ENCODE results near the gene LILRB3. TPM values are rescaled to one million over a fixed set of nuclear protein-coding genes. Genes with fewer than 3 reads are reported as not detected.

The LILRB3 gene
- total RNA-seq, 1 donor from 2014 or later: 38.2 TPM

GRCh38 chr19:54191811-54192453, 30.9 kb downstream of the LILRB3 start:
- Histone ChIP-seq H3K4me3 (peak overlapping the region; percentile 75 to 83), H3K9me3 (no peaks in the 10 kb centered on the region), H3K36me3 (peaks cover 14 to 22% of the 10 kb centered on the region in 2 donors), H3K4me1 (peaks cover 6 to 20% of the 10 kb centered on the region in 2 donors), H3K27me3 (no peaks in the 10 kb centered on the region), H3K27ac (peak overlapping the region; percentile 100)
- no peak for TF ChIP-seq CTCF (IDR thresholded peaks at IDR 0.05)
- intact Hi-C loops (cut with DNase I): loop anchor here (1.0 to 10.0 kb wide), 4 partner anchors 8 to 1463 kb away; partner anchors contain the start of genes LENG9, MYADM, RPS9 and U2AF2
- no peak for DNase-seq (ENCODE audit: low spot score in 2 of 2)

GRCh38 chr19:54191011-54191810, 31.6 kb downstream of the LILRB3 start, which contains the start of gene TSEN34:
TSEN34 (plus strand) TSS chr19:54191308; CDS start chr19:54191365, 57 bp downstream.
- intact Hi-C loops (cut with DNase I): loop anchor here (1.0 to 10.0 kb wide), 4 partner anchors 9 to 1464 kb away; partner anchors contain the start of genes LENG9, MYADM, RPS9 and U2AF2
- Histone ChIP-seq H3K36me3 (peaks cover 14 to 22% of the 10 kb centered on the region in 2 donors), H3K9me3 (no peaks in the 10 kb centered on the region), H3K4me1 (peaks cover 6 to 20% of the 10 kb centered on the region in 2 donors), H3K27me3 (no peaks in the 10 kb centered on the region), H3K27ac (peak within 1 kb of the TSS; percentile 100), H3K4me3 (peak within 1 kb of the TSS; percentile 75 to 83)
- TF ChIP-seq CTCF (IDR thresholded peaks at IDR 0.05): no peak
- peak; percentile 61 to 82 for DNase-seq (ENCODE audit: low spot score in 2 of 2)

GRCh38 chr19:54190503-54191010, 32.2 kb downstream of the LILRB3 start:
- peaks cover 6 to 20% of the 10 kb centered on the region in 2 donors for H3K4me1 ChIP-seq
- intact Hi-C loops (cut with DNase I): loop anchor here (1.0 to 10.0 kb wide), 7 partner anchors 10 to 1464 kb away; partner anchors contain the start of genes CNOT3, LENG8, LENG9 and MYADM
- H3K27me3 ChIP-seq: no peaks in the 10 kb centered on the region
- no peaks in the 10 kb centered on the region for H3K9me3 ChIP-seq
- H3K4me3 ChIP-seq: peak overlapping the region; percentile 75 to 83
- peak overlapping the region; percentile 100 for H3K27ac ChIP-seq
- TF ChIP-seq CTCF (IDR thresholded peaks at IDR 0.05): no peak
- DNase-seq (ENCODE audit: low spot score in 2 of 2): peak; percentile 97 to 100
- peaks cover 13 to 22% of the 10 kb centered on the region in 2 donors for H3K36me3 ChIP-seq

- intact Hi-C loops (cut with DNase I): loop anchor here (1.0 to 10.0 kb wide), 8 partner anchors 31 to 1465 kb away; partner anchors contain the start of genes CNOT3, LENG1, LENG8 and LENG9
- no peak for TF ChIP-seq CTCF (IDR thresholded peaks at IDR 0.05)
- Histone ChIP-seq H3K27ac (peak overlapping the region; percentile 100), H3K9me3 (no peaks in the 10 kb centered on the region), H3K27me3 (no peaks in the 10 kb centered on the region), H3K36me3 (peaks cover 11 to 15% of the 10 kb centered on the region in 2 donors), H3K4me1 (peaks cover 6 to 20% of the 10 kb centered on the region in 2 donors), H3K4me3 (peak overlapping the region; percentile 81 to 85)
- DNase-seq (ENCODE audit: low spot score in 2 of 2): peak; percentile 100
Measured at GRCh38 chr19:54189735-54190502, 32.9 kb downstream of the LILRB3 start.

Data from ascending aorta (tissue), 2 donors.